Activated CD4-positive, alpha-beta memory T cell treated with anti-CD3 and anti-CD28 coated beads for 36 hours (primary cell): ENCODE measurements around the gene NARS2. TPM values are rescaled to one million over a fixed set of nuclear protein-coding genes. Genes with fewer than 3 reads are reported as not detected.
"Not testable (repeated sequence)": the region's sequence is repeated elsewhere in the genome, so short reads cannot be mapped to it uniquely, and the experiment has no call there.

Experiments used
- CTCF ChIA-PET: fragments of 350-600 bp; sonication (Branson Sonifier 250); formaldehyde crosslinking; loops from one replicate; lab custom pipeline; 2021; ENCODE audit warnings: antibody characterized with exemption, inconsistent platforms; lab: Charles Lee
- POLR2A ChIA-PET: fragments of 350-600 bp; sonication (Branson Sonifier 250); formaldehyde crosslinking; loops from one replicate; lab custom pipeline; 2021; ENCODE audit warnings: antibody characterized with exemption; lab: Charles Lee
- DNase-seq: peaks from one replicate; pipeline ENCODE4 v3.0.0-alpha.2; 2020
- H3K27ac Mint-ChIP-seq: one replicate; pipeline ENCODE4 v1.8.0; 2021; ENCODE audit warnings: mixed read lengths
- H3K27me3 Mint-ChIP-seq: one replicate; pipeline ENCODE4 v1.8.0; 2021; ENCODE audit warnings: mixed read lengths
- H3K36me3 Mint-ChIP-seq: one replicate; pipeline ENCODE4 v1.8.0; 2021; ENCODE audit warnings: mixed read lengths
- H3K4me1 Mint-ChIP-seq: one replicate; pipeline ENCODE4 v1.8.0; 2021; ENCODE audit warnings: low read depth, mixed read lengths
- H3K4me3 Mint-ChIP-seq: one replicate; pipeline ENCODE4 v1.8.0; 2021; ENCODE audit warnings: mild to moderate bottlenecking, mixed read lengths
- H3K9me3 Mint-ChIP-seq: one replicate; pipeline ENCODE4 v1.8.0; 2021; ENCODE audit warnings: mixed read lengths
- intact Hi-C: fragments of 100-400 bp; cut with micrococcal nuclease; formaldehyde crosslinking; loops from one replicate; pipeline ENCODE4 v1.15.1; 2023
- total RNA-seq, 2 experiments: library from RNA; stranded (reverse); gene quantifications; one replicate each; pipeline ENCODE4 v1.2.3, GENCODE V29; 2021

Gene NARS2
- total RNA-seq, 2 experiments from 2014 or later = 22.7 to 24.6 TPM

DNA sequence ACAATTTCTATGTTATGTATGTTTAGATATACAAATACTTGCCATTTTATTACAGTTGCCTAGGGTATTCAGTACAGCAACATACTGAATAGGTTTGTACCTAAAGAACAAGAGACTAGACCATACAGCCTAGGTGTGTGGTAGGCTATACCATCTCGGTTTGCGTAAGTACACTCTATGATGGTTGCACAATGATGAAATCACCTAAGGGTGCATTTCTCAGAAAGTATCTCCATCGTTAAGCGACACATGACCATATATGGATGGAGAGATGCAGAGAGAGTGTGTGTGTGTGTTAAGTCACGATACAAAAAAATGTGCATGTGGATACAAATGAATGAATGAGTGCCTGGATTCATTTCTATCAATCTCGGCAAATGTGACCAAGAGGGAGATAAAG is 37.7 kb downstream of the NARS2 start:
- H3K4me3 Mint-ChIP-seq = no peak overlapping the region
- CTCF ChIA-PET = interaction anchor here (0.7 kb wide), 1 partner anchor 14 kb away, joined by 3 read pairs; no protein-coding TSS in a partner anchor
- intact Hi-C loops = no loop called here
- H3K9me3 Mint-ChIP-seq = no peaks in the 10 kb centered on the region
- peaks cover 1% of the 10 kb centered on the region for H3K4me1 Mint-ChIP-seq
- POLR2A ChIA-PET = no interaction called here
- H3K27me3 Mint-ChIP-seq = no peaks in the 10 kb centered on the region
- H3K27ac Mint-ChIP-seq = no peak overlapping the region
- no peak for DNase-seq
- H3K36me3 Mint-ChIP-seq = peaks cover 9% of the 10 kb centered on the region

DNA sequence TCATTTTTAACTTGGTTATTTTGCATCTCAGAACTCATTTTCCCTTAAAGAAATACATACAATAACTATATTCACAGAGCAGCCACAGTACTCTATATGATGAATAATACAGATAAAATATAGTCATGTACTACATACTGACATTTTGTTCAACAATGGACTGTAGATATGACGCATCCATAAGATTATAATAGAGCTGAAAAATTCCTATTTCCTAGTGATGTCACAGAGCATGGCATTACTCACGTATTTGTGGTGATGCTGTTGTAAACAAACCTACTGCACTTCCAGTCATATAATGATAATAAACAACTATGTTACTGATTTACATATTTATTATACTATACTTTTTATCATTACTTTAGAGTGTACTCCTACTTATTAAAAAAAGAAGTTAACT is 38.7 kb downstream of the NARS2 start:
- Mint-ChIP-seq H3K9me3 (no peaks in the 10 kb centered on the region), H3K36me3 (peaks cover 5% of the 10 kb centered on the region), H3K4me3 (no peak overlapping the region), H3K4me1 (no peaks in the 10 kb centered on the region), H3K27me3 (no peaks in the 10 kb centered on the region), H3K27ac (no peak overlapping the region)
- POLR2A ChIA-PET = no interaction called here
- intact Hi-C loops = no loop called here
- no peak for DNase-seq
- CTCF ChIA-PET = interaction anchor here (0.8 kb wide), 1 partner anchor 140 kb away, joined by 3 read pairs; no protein-coding TSS in a partner anchor

GRCh38 chr11:78535027-78535426 is 39.6 kb downstream of the NARS2 start:
- DNase-seq = no peak
- ChIA-PET CTCF (no interaction called here), POLR2A (no interaction called here)
- Mint-ChIP-seq H3K27ac (no peak overlapping the region), H3K36me3 (peaks cover 5% of the 10 kb centered on the region), H3K4me3 (no peak overlapping the region), H3K27me3 (no peaks in the 10 kb centered on the region), H3K4me1 (no peaks in the 10 kb centered on the region), H3K9me3 (no peaks in the 10 kb centered on the region)
- intact Hi-C loops = no loop called here

- CTCF ChIA-PET = no interaction called here
- DNase-seq = no peak
- H3K9me3 Mint-ChIP-seq = no peaks in the 10 kb centered on the region
- H3K4me3 Mint-ChIP-seq = no peak overlapping the region
- H3K36me3 Mint-ChIP-seq = peaks cover 4% of the 10 kb centered on the region
- intact Hi-C loops = no loop called here
- POLR2A ChIA-PET = no interaction called here
- no peak overlapping the region for H3K27ac Mint-ChIP-seq
- H3K27me3 Mint-ChIP-seq = no peaks in the 10 kb centered on the region
- no peaks in the 10 kb centered on the region for H3K4me1 Mint-ChIP-seq
Observed at GRCh38 chr11:78533399-78533798, 41.3 kb downstream of the NARS2 start.

DNA sequence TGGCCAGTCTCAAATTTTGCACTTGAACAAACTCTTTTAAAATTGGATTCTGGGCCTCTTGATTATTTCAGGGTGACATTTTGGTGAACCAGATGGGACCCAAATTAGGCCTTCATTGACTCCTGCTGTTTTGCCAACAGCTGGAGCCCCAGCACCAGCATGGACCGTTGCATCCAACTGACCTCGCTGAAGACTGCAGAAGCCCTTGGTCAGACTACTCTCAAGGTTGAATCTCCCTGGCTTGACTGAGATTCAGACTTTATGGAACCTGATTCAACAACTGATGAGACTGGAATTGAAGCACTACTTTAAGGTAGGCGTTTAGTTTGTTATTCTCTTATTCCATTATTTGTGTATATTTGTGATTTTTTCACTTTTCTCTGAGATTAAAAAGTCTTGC is 41.7 kb downstream of the NARS2 start:
- H3K4me1 Mint-ChIP-seq = no peaks in the 10 kb centered on the region

DNA sequence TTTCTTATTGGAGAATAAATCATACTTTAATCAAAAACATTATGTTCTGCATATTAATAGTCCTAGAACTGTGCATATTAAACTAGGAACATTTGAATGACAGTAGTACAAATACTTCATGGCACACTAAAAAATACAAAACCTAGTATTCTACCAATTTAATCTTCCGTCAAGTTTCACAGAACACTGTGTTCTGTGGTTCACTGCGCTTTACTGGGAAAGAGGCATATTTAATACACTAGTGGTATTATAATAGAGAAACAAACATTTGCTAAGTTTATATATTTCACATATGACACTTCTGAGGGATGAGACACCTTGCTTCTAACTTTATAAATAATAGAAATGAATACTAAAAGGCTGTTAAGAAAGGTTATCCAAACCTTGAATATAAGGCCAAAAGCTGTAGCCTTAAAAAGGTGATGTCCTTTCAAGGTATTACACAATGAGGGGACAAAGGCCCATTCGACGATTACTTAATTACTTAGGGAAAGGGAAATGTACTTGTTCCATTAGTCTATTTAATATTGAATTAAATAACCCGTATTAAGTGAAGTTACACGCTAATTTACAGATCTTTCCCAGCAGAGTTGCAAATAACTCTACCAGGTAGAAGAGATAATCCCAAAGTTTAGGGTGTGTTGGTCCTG is 48.0 kb downstream of the NARS2 start:
- H3K27ac Mint-ChIP-seq = no peak overlapping the region
- H3K4me3 Mint-ChIP-seq = no peak overlapping the region
- no peaks in the 10 kb centered on the region for H3K4me1 Mint-ChIP-seq
- H3K27me3 Mint-ChIP-seq = no peaks in the 10 kb centered on the region
- H3K36me3 Mint-ChIP-seq = peaks cover 10% of the 10 kb centered on the region
- intact Hi-C loops = no loop called here
- DNase-seq = no peak
- POLR2A ChIA-PET = no interaction called here
- CTCF ChIA-PET = no interaction called here
- no peaks in the 10 kb centered on the region for H3K9me3 Mint-ChIP-seq

More for the DNA sequence above, 41.7 kb downstream of the NARS2 start:
- DNase-seq = no peak
- H3K36me3 Mint-ChIP-seq = peaks cover 1% of the 10 kb centered on the region
- ChIA-PET CTCF (no interaction called here), POLR2A (no interaction called here)
- no peak overlapping the region for H3K27ac Mint-ChIP-seq
- intact Hi-C loops = no loop called here
- no peak overlapping the region for H3K4me3 Mint-ChIP-seq
- H3K9me3 Mint-ChIP-seq = no peaks in the 10 kb centered on the region
- no peaks in the 10 kb centered on the region for H3K27me3 Mint-ChIP-seq

GRCh38 chr11:78525720-78526119 is 48.9 kb downstream of the NARS2 start:
- DNase-seq = no peak
- H3K4me3 Mint-ChIP-seq = no peak overlapping the region
- peaks cover 10% of the 10 kb centered on the region for H3K36me3 Mint-ChIP-seq
- H3K9me3 Mint-ChIP-seq = no peaks in the 10 kb centered on the region
- no peak overlapping the region for H3K27ac Mint-ChIP-seq
- ChIA-PET POLR2A (no interaction called here), CTCF (no interaction called here)
- H3K4me1 Mint-ChIP-seq = no peaks in the 10 kb centered on the region
- intact Hi-C loops = no loop called here
- H3K27me3 Mint-ChIP-seq = no peaks in the 10 kb centered on the region

DNA sequence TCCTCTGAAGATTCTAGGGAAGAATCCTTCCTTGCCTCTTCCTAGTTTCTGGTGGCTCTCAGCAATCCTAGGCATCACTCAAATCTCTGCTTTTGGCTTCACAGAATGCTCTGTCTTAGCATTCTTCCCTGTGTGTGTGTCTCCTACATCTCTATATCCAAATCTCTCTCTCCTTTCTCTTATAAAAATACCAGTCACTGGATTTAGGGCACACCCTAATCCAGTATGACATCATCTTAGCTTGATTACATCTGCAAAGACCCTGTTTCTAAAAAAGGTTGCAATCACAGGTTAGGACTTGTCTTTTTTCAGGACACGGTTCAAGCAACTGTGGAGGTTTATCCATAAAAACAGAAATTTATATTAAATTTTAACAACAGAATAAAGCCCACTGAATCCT is 54.4 kb downstream of the NARS2 start:
- no peaks in the 10 kb centered on the region for H3K4me1 Mint-ChIP-seq
- CTCF ChIA-PET = no interaction called here

GRCh38 chr11:78516281-78516680 is 58.4 kb downstream of the NARS2 start:
- Mint-ChIP-seq H3K36me3 (peaks cover 13% of the 10 kb centered on the region), H3K27ac (no peak overlapping the region), H3K4me3 (no peak overlapping the region), H3K27me3 (no peaks in the 10 kb centered on the region), H3K4me1 (no peaks in the 10 kb centered on the region), H3K9me3 (no peaks in the 10 kb centered on the region)
- ChIA-PET CTCF (interaction anchor here (1.2 kb wide), 1 partner anchor 48 kb away, joined by 4 read pairs; no protein-coding TSS in a partner anchor), POLR2A (no interaction called here)
- DNase-seq = no peak
- intact Hi-C loops = no loop called here

More for the DNA sequence above, 54.4 kb downstream of the NARS2 start:
- no peaks in the 10 kb centered on the region for H3K27me3 Mint-ChIP-seq
- H3K36me3 Mint-ChIP-seq = peaks cover 5% of the 10 kb centered on the region
- no peaks in the 10 kb centered on the region for H3K9me3 Mint-ChIP-seq
- H3K27ac Mint-ChIP-seq = no peak overlapping the region
- POLR2A ChIA-PET = no interaction called here
- no peak overlapping the region for H3K4me3 Mint-ChIP-seq
- intact Hi-C loops = no loop called here
- no peak for DNase-seq

DNA sequence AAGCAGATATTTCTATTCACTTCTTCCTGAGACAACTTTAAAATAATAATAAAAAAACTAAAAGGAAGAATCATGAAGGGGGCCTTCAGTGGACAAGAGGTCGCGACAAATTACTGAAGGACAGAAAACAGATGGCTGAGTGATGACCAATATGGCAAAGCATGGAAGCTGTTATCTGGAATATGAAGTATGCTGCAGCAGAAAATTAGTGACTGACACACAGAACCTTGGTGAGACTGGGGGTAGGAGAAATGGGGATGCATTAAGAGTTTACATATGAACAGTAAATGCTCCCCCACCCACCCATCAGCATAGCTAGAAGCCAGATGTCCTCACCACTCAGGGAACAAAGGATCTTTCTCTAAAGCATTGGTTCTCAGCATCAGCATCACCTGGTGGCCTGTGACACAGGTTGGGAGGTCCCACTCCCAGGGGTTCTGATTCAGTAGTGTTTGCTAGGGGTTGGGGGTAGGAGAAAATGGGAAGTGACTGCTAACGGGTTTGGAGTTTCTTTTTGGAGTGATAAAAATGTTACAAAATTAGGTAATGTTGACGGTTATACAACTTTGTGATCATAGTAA is 59.7 kb downstream of the NARS2 start:
- H3K36me3 Mint-ChIP-seq = peaks cover 20% of the 10 kb centered on the region
- no peak for DNase-seq
- no peak overlapping the region for H3K27ac Mint-ChIP-seq
- no peaks in the 10 kb centered on the region for H3K27me3 Mint-ChIP-seq
- intact Hi-C loops = no loop called here
- no peaks in the 10 kb centered on the region for H3K4me1 Mint-ChIP-seq
- CTCF ChIA-PET = no interaction called here
- POLR2A ChIA-PET = interaction anchor here (0.6 kb wide), 1 partner anchor 410 kb away, joined by 4 read pairs; no protein-coding TSS in a partner anchor
- no peak overlapping the region for H3K4me3 Mint-ChIP-seq
- peaks cover 4% of the 10 kb centered on the region for H3K9me3 Mint-ChIP-seq

DNA sequence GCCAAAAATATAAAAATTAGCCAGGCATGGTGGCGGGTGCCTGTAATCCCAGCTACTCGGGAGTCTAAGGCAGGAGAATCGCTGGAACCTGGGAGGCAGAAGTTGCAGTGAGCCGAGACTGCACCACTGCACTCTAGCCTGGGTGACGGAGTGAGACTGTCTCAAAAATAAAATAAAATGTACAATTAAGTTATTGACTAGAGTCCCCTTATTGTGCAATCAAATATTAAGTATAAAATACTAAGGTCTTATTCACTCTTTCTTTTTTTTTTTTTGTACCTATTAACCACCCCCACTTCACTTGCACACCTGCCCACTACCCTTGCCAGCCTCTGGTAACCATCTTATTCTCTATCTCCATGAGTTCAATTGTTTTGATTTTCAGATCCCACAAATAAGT is 61.6 kb downstream of the NARS2 start:
- H3K27me3 Mint-ChIP-seq, H3K4me3 Mint-ChIP-seq, H3K4me1 Mint-ChIP-seq, CTCF ChIA-PET, DNase-seq, POLR2A ChIA-PET, H3K9me3 Mint-ChIP-seq, H3K27ac Mint-ChIP-seq, intact Hi-C loops: not testable (repeated sequence)
- peaks cover 27% of the 10 kb centered on the region for H3K36me3 Mint-ChIP-seq

DNA sequence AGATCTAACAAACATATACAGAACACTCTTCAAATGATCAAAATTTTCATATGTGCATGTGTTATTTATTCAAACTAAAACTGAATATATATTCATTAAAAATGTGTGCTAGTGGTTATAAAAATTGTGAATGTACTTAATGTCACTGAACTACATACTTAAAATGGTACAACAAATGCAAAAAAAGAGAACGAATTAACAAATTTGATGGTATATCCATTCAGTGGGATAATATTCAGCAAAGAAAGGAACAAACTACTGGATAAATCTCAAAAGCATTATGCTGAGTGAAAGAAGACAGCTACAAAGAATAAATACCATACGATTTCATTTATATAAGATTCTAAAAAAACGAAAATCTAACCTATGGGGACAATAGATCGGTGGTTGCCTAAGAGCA is 64.1 kb downstream of the NARS2 start:
- POLR2A ChIA-PET = no interaction called here
- peaks cover 5% of the 10 kb centered on the region for H3K4me1 Mint-ChIP-seq
- H3K27me3 Mint-ChIP-seq = no peaks in the 10 kb centered on the region
- intact Hi-C loops = no loop called here
- DNase-seq = no peak
- peaks cover 7% of the 10 kb centered on the region for H3K9me3 Mint-ChIP-seq
- no peak overlapping the region for H3K27ac Mint-ChIP-seq
- H3K4me3 Mint-ChIP-seq = no peak overlapping the region
- peaks cover 33% of the 10 kb centered on the region for H3K36me3 Mint-ChIP-seq
- CTCF ChIA-PET = no interaction called here
